GM21576 (cell line): ENCODE data around the gene PIAS1.
A peak's percentile ranks its signal among the peaks of the same experiment; 100 is the strongest.
"Not testable (repeated sequence)": the region's sequence is repeated elsewhere in the genome, so short reads cannot be mapped to it uniquely, and the experiment has no call there.

Experiments used
- ATAC-seq: cut with Tn5 transposase; IDR thresholded peaks from one replicate; pipeline ENCODE4 v1.9.1; 2021; ENCODE audit warnings: mild to moderate bottlenecking, moderate library complexity; ENCODE audit not compliant: unreplicated experiment

PIAS1 gene

GRCh38 chr15:68200016-68200861 lies 146.1 kb downstream of the PIAS1 start:
- no peak for ATAC-seq

DNA sequence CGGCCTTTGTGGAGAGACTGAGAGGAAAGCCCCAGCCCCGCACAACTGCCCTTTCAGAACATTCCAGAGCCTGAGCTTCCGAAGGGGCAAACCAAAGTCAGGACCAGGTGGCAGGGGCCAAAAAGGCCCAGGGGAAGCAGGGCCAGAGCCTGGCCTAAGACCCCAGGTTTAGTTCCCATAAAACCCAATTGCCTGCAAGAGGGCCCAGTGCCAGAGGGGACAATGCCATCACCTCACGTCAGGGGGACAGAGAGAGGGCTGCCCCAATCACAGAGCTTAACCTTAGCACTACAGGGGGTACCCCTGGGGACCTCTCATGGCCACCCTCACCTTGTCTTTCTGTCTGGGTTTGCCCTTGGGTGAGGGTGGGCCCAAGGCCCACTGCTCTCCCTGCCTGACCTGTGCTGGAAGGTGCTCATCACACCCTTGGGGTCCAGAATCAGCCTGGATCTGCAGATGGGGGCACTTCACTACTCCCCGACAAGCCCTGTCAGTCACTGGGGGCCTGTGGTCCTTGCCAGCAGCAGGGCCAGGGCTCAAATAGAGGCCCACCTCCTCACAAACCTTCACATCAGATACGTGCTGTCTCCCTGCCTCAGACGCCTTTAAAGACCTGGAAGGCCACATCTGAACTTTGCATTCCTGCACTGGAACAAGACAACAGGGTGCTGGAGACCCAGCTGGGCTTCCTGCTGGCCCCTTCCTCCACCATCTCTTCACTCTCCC lies 147.2 kb downstream of the PIAS1 start:
- no peak for ATAC-seq

DNA sequence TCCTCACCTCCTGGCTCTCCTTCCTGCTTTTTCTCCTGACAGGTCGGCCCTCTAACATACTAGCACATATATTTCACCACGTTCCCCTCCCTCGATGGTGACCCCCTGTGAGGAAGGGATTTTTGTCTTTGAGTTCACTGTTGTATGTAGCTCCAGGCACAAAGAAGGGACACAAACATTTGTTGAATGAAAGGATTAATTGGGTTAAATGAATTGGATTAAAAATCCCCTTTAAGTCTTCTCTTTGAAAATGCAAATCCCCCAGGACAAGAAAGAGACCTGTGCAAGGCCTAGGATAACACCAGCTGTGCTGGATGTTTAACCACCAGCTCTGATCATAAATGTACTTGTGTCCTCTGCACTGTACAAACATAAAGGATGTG lies 147.8 kb downstream of the PIAS1 start:
- ATAC-seq = no peak

DNA sequence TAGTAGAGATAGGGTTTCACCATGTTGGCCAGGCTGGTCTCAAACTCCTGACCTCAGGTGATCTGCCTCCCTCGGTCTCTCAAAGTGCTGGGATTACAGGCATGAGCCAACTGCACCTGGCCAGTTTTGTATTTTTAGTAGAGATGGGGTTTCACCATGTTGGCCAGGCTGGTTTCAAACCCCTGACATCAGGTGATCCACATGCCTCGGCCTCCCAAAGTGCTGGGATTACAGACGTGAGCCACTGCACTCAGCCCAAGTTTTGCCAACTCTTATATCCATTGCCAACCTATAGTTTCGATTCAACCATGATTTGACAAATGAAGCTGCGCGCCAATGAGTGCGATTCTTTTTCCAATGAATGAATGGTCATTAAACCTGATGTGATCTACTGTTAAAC lies 148.9 kb downstream of the PIAS1 start:
- ATAC-seq = not testable (repeated sequence)

DNA sequence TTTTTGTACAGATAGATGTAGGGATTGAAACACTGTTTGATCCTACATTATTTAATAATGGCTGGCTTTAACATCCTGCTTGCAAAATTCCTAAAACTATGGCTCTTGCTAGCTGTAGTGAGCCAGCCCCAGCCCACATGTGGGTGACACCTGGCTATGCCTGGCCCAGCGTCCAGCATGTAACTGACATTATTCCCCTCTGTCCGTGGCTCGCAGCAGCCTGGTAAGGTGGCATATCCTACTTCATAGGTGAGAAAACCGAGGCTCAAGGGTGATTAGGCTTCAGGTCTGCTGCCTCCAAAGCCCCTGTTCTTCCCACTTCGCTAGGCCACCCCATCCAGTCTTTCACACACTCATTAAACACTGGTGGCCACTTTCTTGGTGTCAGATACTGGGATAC lies 149.4 kb downstream of the PIAS1 start:
- ATAC-seq = no peak

- no peak for ATAC-seq
These were observed 149.8 kb downstream of the PIAS1 start for GRCh38 chr15:68203956-68204355.

DNA sequence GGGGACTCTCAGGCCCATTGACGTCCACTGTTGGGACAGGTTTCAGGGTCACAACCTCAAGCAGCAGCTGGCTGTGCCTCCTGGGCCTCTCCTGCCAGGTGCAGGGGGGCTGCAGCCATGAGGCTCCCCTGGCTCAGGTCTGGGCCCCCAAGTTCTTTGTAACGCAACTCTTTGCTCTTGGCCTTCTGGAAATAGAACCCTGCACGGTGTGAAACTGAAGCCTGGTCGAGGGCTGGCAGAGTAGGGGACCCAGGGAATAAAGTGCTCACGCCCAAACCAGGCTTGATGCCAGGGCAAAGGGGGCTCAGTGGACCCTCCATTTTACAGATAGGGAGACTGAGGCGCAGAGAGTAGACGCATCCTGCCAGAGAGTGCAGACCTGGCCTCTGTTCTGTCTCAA lies 150.2 kb downstream of the PIAS1 start:
- ATAC-seq = no peak

DNA sequence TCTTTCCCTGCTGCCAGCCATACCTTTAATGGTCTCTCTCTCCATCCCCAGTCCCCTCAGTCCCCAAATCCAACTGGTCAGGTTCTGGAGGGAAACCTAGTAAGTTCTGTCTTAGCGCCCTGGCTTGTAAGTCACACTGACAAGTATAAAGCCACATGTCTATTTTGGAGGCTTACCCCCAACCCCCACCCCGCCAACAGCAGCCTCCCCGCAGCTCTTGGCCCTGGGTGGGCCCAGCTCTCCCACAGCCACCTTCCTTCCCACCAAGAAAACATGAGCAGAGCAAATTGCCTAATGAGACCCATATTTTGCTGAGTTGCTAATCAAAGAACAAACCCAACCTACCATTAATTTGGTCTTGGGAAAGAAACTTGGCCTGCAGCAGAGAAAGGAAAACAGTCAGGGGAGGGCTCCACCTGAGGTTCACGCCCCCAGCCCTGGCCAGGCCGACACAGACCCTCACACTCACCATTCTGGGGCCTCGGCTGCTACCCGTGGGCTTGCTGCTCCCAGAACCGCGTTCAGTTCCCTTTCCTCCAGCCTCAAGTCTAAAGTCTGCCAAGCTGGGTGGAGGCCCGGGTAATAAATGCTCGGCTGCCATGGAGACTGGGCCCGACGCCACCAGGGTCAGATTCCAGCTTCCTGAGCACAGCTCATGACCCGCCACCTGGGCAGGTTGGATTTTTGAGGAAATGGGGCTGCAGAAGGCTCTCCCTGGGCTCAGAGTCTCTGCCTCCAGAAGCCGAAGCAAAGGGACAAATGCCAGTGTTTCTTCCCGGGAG lies 150.9 kb downstream of the PIAS1 start, which contains the start of gene CALML4:
TSS of gene CALML4 (minus strand) at position 557 of the 782 bp plus-strand sequence. CDS start at position 472, 85 bp downstream.
- no peak for ATAC-seq

GRCh38 chr15:68205558-68205944 lies 151.4 kb downstream of the PIAS1 start:
- ATAC-seq = no peak

DNA sequence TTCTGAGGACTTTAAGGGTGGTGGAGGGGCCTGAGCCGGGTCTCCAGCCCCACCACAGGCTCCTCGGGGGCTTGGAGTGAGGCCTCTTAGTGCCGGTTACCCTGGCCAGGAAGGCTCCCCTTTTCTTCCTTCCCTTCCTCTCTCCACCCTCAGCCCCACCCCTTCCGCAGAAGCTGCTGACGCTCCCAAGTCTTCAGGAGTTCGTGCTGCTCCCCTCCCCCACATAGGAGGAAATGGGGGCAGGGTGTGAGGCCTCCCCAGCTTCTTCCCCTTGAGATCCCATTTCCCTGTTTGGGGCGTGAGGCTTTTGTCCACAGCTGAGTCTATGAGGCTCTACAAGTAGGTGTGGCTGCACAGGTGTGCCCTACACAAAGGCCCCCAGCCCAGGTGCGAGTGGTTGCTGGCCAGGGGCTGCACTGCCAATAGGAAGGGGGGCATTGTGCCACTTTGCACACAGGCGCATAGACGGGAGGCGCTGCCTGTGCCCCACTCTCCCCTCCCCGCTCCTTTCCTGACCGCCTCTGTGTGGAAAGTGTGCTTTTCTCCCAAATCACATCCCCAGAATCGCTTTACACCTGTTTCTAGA lies 151.9 kb downstream of the PIAS1 start:
- no peak for ATAC-seq

DNA sequence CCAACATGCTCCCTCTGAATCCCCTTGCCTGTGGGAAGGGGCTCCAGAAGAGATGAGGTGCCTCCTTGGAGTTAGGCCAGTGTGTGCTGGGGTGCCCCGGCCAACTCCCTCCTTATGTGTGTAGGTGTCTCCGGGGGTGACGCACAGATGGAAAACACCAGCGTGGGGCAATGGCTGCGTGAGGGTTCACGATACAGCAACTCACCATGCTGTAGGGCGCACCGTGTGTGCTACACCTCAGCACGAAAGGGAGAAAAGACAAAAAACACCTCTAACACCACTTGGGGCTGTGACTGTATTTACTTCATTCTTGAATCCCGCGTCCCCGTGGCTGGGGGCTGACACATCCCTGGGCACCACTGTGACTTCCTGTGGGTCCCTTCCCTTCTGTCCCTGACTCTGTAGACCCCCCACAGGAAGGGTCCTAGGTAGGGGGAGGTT lies 152.6 kb downstream of the PIAS1 start:
- no peak for ATAC-seq

- ATAC-seq = no peak
These were observed 153.2 kb downstream of the PIAS1 start for GRCh38 chr15:68207176-68207935.

DNA sequence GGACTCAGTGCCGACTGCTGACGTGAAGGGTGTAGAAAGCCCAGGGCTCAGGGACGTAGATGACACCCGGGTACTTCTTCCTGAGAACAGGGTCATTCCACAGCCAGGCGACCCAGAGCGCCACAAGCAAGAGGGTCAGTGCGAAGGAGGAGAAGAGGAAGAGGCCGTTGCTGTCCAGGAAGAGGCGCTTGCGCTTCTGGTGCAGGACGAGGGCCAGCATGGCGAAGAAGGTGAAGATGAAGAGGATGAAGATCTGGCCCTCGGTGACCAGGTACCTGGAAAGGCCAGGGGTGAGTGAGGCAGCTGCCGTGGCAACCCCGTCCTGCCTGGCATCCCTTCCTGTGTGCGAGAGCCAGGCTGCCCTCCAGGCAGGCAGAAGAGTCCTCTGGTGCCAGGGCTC lies 154.0 kb downstream of the PIAS1 start:
- ATAC-seq = no peak

DNA sequence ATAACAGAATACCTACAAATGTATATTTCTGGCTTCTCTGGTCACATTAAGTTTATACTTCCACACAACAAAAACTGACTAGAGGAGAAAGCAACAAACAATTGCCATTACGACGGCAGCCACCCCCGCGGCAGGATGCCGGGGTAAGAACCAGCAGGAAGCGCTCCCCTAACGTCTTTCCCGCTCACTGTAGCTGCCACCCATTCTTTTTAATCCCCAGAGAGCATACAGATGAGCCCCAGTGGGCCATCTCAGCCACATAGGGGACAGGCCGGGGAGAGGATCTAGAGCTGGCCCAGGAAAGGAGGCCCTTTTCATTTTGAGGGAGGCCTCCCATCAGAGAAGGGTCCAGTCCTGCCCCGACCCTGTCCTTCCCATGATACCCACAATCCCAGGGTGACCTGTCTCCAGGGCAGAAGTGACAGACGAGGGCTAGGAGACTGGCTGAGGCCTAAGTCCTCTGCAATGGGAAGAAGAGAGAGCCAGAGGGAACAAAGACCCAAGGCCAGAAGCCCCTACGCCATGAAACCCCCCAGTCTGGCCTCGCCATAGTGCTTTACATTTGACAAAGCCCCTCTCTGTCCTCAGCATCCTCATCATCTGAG lies 154.6 kb downstream of the PIAS1 start:
- no peak for ATAC-seq

DNA sequence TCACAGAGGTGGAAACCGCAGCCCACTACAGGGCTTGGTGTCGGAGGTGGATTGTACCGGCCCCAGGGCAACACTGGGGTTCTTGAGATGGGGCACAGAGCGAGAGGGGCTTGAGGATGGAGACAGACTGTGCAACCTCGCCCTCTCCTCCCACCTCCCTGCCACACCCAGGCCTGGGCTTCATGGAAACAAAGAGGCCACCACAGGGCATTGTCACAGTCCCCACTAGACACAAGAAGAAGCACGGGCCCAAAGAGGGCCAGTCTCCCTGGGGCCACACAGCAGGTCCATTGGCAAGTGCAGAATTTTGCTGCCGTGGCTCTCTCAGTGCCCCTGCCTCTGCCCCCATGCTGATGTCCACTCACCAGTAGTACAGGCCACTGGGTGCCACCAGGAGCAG lies 155.2 kb downstream of the PIAS1 start:
- no peak for ATAC-seq

DNA sequence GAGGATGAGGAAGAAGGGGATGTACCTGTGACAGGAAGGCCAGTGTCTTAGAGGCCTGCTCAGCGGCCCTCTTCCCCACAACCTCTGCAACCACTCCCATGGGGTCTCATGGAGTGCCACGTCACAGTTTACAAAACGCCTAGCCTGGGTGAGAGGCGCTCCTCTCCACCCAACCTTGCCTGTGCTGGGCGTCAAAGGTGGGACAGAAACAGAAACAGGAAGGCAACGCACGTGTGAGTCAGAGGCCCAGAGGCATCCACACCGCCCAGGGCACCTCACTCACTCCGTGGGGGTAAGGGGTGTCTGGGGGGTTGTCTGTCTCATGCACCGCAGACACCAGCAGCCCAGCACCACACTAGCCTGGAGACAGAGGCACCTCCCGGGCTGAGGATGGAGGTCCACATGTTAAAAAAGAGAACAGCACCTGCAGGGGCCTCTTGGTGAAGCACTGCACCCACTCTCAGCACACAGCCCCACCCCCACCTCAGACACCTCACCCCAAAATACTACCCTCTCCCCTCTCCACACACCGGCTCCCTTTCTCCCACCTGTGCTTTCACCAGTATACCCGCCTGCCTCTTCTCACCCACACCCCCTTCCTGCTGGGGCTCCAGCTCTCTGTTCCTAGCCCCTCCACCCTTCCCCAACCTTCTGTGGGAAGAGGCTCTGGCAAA lies 155.8 kb downstream of the PIAS1 start:
- peak; percentile 45 for ATAC-seq

DNA sequence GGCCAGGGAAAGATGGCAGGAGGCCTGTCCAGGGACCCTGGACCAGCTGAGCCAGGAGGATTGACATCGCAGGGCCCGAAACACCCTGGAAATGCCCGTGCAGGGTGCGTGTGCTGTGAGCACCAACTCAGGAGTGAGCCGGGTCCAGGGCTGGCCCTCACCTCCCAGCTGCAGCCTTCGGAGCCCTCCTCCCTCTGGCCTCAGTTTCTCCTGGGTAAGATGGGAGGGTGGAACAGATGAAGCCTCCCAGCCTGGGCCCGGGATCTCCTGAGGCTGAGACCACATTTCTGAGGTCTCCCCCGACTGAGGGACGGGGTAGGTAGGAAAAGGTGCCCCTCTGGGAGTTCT lies 156.3 kb downstream of the PIAS1 start:
- no peak for ATAC-seq

GRCh38 chr15:68210821-68211655 lies 156.9 kb downstream of the PIAS1 start:
- ATAC-seq = no peak
